Measurements from ENCODE around the gene AKAP13.

GRCh38 chr15:85651548-85651947 is 271.1 kb downstream of the AKAP13 start:
- TF ChIP-seq POLR2A (IDR thresholded peaks at IDR 0.05) (no peak), CTCF (IDR thresholded peaks at IDR 0.05) (no peak)

Data from testis (tissue), 2 donors.